ENCODE data around the gene ELL2. TPM values are rescaled to one million over a fixed set of nuclear protein-coding genes. Genes with fewer than 3 reads are reported as not detected.

Gene ELL2
- total and polyA plus RNA-seq, 4 donors, result 12.3 to 79.6 (median 49.0) TPM

- H3K9me3 ChIP-seq (ENCODE audit: control insufficient read depth in 4 of 4, insufficient read depth in 3 of 4, low read length in 3 of 4), result no peaks in the 10 kb centered on the region
- H3K4me3 ChIP-seq, result no peak overlapping the region
- ATAC-seq (ENCODE audit: insufficient read depth, low FRiP score) (no peak), DNase-seq (no peak)
- H3K4me1 ChIP-seq (ENCODE audit: control insufficient read depth in 5 of 5, insufficient read depth in 5 of 5, low read length in 5 of 5), result peaks cover 0 to 3% (median 0%) of the 10 kb centered on the region in 5 donors
- 95 to 98% methylated on average over 2 of the region's 2 CpGs for WGBS, 2 donors
- no peak overlapping the region for H3K27ac ChIP-seq (ENCODE audit: low read depth in 1 of 2, low read length in 1 of 2)
- TF ChIP-seq, protein P1, sequence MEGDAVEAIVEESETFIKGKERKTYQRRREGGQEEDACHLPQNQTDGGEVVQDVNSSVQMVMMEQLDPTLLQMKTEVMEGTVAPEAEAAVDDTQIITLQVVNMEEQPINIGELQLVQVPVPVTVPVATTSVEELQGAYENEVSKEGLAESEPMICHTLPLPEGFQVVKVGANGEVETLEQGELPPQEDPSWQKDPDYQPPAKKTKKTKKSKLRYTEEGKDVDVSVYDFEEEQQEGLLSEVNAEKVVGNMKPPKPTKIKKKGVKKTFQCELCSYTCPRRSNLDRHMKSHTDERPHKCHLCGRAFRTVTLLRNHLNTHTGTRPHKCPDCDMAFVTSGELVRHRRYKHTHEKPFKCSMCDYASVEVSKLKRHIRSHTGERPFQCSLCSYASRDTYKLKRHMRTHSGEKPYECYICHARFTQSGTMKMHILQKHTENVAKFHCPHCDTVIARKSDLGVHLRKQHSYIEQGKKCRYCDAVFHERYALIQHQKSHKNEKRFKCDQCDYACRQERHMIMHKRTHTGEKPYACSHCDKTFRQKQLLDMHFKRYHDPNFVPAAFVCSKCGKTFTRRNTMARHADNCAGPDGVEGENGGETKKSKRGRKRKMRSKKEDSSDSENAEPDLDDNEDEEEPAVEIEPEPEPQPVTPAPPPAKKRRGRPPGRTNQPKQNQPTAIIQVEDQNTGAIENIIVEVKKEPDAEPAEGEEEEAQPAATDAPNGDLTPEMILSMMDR (IDR thresholded peaks at IDR 0.05; ENCODE audit: control extremely low read depth, extremely low read depth), result no peak
- H3K9ac ChIP-seq (ENCODE audit: insufficient read depth in 1 of 2, low read length in 2 of 2), result no peak overlapping the region
- no peaks in the 10 kb centered on the region for H3K36me3 ChIP-seq (ENCODE audit: control insufficient read depth in 4 of 4, insufficient read depth in 4 of 4, low read length in 4 of 4)
- no peaks in the 10 kb centered on the region for H3K27me3 ChIP-seq (ENCODE audit: control insufficient read depth in 3 of 3, insufficient read depth in 3 of 3, low read length in 2 of 3)
Observed at GRCh38 chr5:95984287-95984938, 22.8 kb upstream of the ELL2 start.

DNA sequence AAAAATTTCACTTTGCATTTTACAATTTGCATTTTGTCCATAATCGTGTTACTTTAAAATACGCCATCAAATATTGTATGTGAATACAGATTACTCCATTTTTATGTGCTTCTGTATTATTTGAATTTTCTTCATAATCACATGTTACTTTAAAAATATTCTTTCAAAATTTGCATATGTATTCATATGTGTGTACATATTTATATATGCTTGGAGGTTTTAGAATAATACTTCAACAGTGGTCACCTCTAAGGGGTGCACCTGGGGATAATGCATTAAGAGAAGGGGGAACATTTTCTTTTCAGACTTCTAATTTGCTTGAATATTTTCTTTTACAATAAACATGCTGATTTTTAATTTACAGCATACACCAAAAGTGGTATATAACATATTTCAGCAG is 21.9 kb upstream of the ELL2 start:
- Histone ChIP-seq H3K27ac (ENCODE audit: low read depth in 1 of 2, low read length in 1 of 2) (no peak overlapping the region), H3K9ac (ENCODE audit: insufficient read depth in 1 of 2, low read length in 2 of 2) (no peak overlapping the region), H3K27me3 (ENCODE audit: control insufficient read depth in 3 of 3, insufficient read depth in 3 of 3, low read length in 2 of 3) (no peaks in the 10 kb centered on the region), H3K36me3 (ENCODE audit: control insufficient read depth in 4 of 4, insufficient read depth in 4 of 4, low read length in 4 of 4) (no peaks in the 10 kb centered on the region), H3K4me3 (no peak overlapping the region), H3K4me1 (ENCODE audit: control insufficient read depth in 5 of 5, insufficient read depth in 5 of 5, low read length in 5 of 5) (peaks cover 0 to 3% (median 0%) of the 10 kb centered on the region in 5 donors), H3K9me3 (ENCODE audit: control insufficient read depth in 4 of 4, insufficient read depth in 3 of 4, low read length in 3 of 4) (no peaks in the 10 kb centered on the region)
- TF ChIP-seq, protein P1 (IDR thresholded peaks at IDR 0.05; ENCODE audit: control extremely low read depth, extremely low read depth), result no peak
- WGBS, 2 donors, result 91 to 96% methylated on average over 2 of the region's 2 CpGs
- DNase-seq, result no peak
- ATAC-seq (ENCODE audit: insufficient read depth, low FRiP score), result no peak

DNA sequence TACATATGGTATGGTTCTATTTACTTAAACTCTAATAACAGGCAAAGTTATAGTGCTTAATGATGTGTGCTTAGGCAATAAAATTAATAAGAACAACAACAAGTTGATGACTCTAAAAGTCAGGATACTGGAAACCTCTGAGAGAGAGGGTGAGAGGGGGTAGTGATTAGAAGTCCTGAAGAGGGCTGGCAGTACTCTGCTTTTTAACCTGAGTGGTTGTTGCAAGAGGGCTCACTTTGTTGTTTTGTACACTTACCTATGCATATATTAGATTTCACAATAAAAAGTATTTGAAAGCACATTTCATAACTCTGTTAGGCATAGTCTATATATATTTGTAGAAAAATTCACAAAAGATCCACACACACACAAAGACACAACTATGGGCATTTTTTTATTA is 21.4 kb upstream of the ELL2 start:
- ATAC-seq (ENCODE audit: insufficient read depth, low FRiP score), result no peak

More for the DNA sequence above, 21.4 kb upstream of the ELL2 start:
- Histone ChIP-seq H3K27ac (ENCODE audit: low read depth in 1 of 2, low read length in 1 of 2) (no peak overlapping the region), H3K9me3 (ENCODE audit: control insufficient read depth in 4 of 4, insufficient read depth in 3 of 4, low read length in 3 of 4) (no peaks in the 10 kb centered on the region), H3K27me3 (ENCODE audit: control insufficient read depth in 3 of 3, insufficient read depth in 3 of 3, low read length in 2 of 3) (no peaks in the 10 kb centered on the region), H3K4me3 (no peak overlapping the region), H3K36me3 (ENCODE audit: control insufficient read depth in 4 of 4, insufficient read depth in 4 of 4, low read length in 4 of 4) (no peaks in the 10 kb centered on the region), H3K4me1 (ENCODE audit: control insufficient read depth in 5 of 5, insufficient read depth in 5 of 5, low read length in 5 of 5) (peaks cover 0 to 3% (median 0%) of the 10 kb centered on the region in 5 donors), H3K9ac (ENCODE audit: insufficient read depth in 1 of 2, low read length in 2 of 2) (no peak overlapping the region)
- no peak for DNase-seq
- TF ChIP-seq, protein P1 (IDR thresholded peaks at IDR 0.05; ENCODE audit: control extremely low read depth, extremely low read depth), result no peak
